WTC11 (cell line): ENCODE results near the gene C14orf93. TPM values are rescaled to one million over a fixed set of nuclear protein-coding genes. Genes with fewer than 3 reads are reported as not detected.

Experiments used
- ATAC-seq: fragments of 200-7000 bp; cut with Tn5 transposase; 2 replicates; pipeline ENCODE4 v1.10.0; 2021; ENCODE audit warnings: mild to moderate bottlenecking, moderate library complexity
- CTCF ChIA-PET: fragments of 300-600 bp; sonication (Branson Sonifier 250); formaldehyde crosslinking; loops from one replicate; lab custom pipeline; 2021; ENCODE audit warnings: antibody characterized with exemption; lab: Charles Lee
- POLR2A ChIA-PET: fragments of 350-600 bp; sonication (Branson Sonifier 250); formaldehyde crosslinking; loops from one replicate; lab custom pipeline; 2021; ENCODE audit warnings: antibody characterized with exemption; lab: Charles Lee
- DNase-seq: peaks from one replicate; pipeline ENCODE4 v3.0.0; 2021; ENCODE audit warnings: low spot score
- H3K27ac Mint-ChIP-seq: 2 replicates; pipeline ENCODE4 v1.8.0; 2021; ENCODE audit warnings: mixed read lengths
- H3K27me3 Mint-ChIP-seq: 2 replicates; pipeline ENCODE4 v1.8.0; 2021; ENCODE audit warnings: low read depth, mild to moderate bottlenecking, moderate library complexity, mixed read lengths
- H3K36me3 Mint-ChIP-seq: 2 replicates; pipeline ENCODE4 v1.8.0; 2021; ENCODE audit warnings: mixed read lengths
- H3K4me1 Mint-ChIP-seq: 2 replicates; pipeline ENCODE4 v1.8.0; 2022; ENCODE audit warnings: mixed read lengths
- H3K4me3 Mint-ChIP-seq: 2 replicates; pipeline ENCODE4 v1.8.0; 2021; ENCODE audit warnings: mild to moderate bottlenecking, moderate library complexity, mixed read lengths
- H3K9me3 Mint-ChIP-seq: 2 replicates; pipeline ENCODE4 v1.8.0; 2021; ENCODE audit warnings: mixed read lengths
- ATF2 ChIP-seq: sonication (generic); formaldehyde crosslinking; IDR thresholded peaks from 2 replicates; pipeline ENCODE4 v1.8.1; 2022; ENCODE audit warnings: low read depth, missing genetic modification reagents, borderline replicate concordance
- ATF3 ChIP-seq: sonication (generic); formaldehyde crosslinking; conservative IDR thresholded peaks from 2 replicates; pipeline ENCODE4 v1.8.1; 2022; ENCODE audit warnings: mild to moderate bottlenecking, missing genetic modification reagents
- CREM ChIP-seq: sonication (generic); formaldehyde crosslinking; IDR thresholded peaks from 2 replicates; pipeline ENCODE4 v1.8.1; 2022; ENCODE audit warnings: mild to moderate bottlenecking, missing genetic modification reagents, moderate library complexity
- CTCF ChIP-seq: fragments of 200-600 bp; IDR thresholded peaks from 2 replicates; pipeline ENCODE4 v1.8.0; 2022; ENCODE audit warnings: antibody characterized with exemption
- E2F1 ChIP-seq: sonication (generic); formaldehyde crosslinking; IDR thresholded peaks from 2 replicates; pipeline ENCODE4 v1.8.0; 2022; ENCODE audit warnings: mild to moderate bottlenecking, missing genetic modification reagents
- ESRRA ChIP-seq: sonication (generic); formaldehyde crosslinking; IDR thresholded peaks from 2 replicates; pipeline ENCODE4 v1.8.1; 2022; ENCODE audit warnings: mild to moderate bottlenecking, missing genetic modification reagents, borderline replicate concordance
- ETV6 ChIP-seq: sonication (generic); formaldehyde crosslinking; IDR thresholded peaks from 2 replicates; pipeline ENCODE4 v1.8.1; 2022; ENCODE audit warnings: mild to moderate bottlenecking, missing genetic modification reagents
- FOXJ3 ChIP-seq: sonication (generic); formaldehyde crosslinking; IDR thresholded peaks from 2 replicates; pipeline ENCODE4 v1.9.0; 2021; ENCODE audit warnings: missing genetic modification reagents, mild to moderate bottlenecking, borderline replicate concordance
- GABPB1 ChIP-seq: sonication (generic); formaldehyde crosslinking; IDR thresholded peaks from 2 replicates; pipeline ENCODE4 v1.8.1; 2023; ENCODE audit warnings: mild to moderate bottlenecking, missing genetic modification reagents
- HMGA2 ChIP-seq: fragments of 250-450 bp; sonication (Bioruptor Pico); IDR thresholded peaks from 2 replicates; pipeline ENCODE4 v1.4.0; 2021; ENCODE audit warnings: mild to moderate bottlenecking, moderate library complexity
- HMGXB4 ChIP-seq: sonication (generic); formaldehyde crosslinking; IDR thresholded peaks from 2 replicates; pipeline ENCODE4 v1.8.1; 2023; ENCODE audit warnings: mild to moderate bottlenecking, moderate library complexity, missing genetic modification reagents
- JUN ChIP-seq: sonication (generic); formaldehyde crosslinking; IDR thresholded peaks from 2 replicates; pipeline ENCODE4 v1.8.0; 2023; ENCODE audit warnings: mild to moderate bottlenecking, missing genetic modification reagents
- NFE2L1 ChIP-seq: sonication (generic); formaldehyde crosslinking; IDR thresholded peaks from 2 replicates; pipeline ENCODE4 v1.8.1; 2023; ENCODE audit warnings: missing genetic modification reagents
- NR3C1 ChIP-seq: sonication (generic); formaldehyde crosslinking; conservative IDR thresholded peaks from 2 replicates; pipeline ENCODE4 v1.8.1; 2023; ENCODE audit warnings: low read depth, mild to moderate bottlenecking, missing genetic modification reagents
- USF2 ChIP-seq: sonication (generic); formaldehyde crosslinking; IDR thresholded peaks from 2 replicates; pipeline ENCODE4 v1.8.1; 2023; ENCODE audit warnings: mild to moderate bottlenecking, missing genetic modification reagents, moderate library complexity
- ZNF423 ChIP-seq: fragments of 250-450 bp; sonication (Bioruptor Pico); IDR thresholded peaks from 2 replicates; pipeline ENCODE4 v2.1.2; 2022; ENCODE audit warnings: mild to moderate bottlenecking, moderate library complexity
- ZNF425 ChIP-seq: fragments of 250-450 bp; sonication (Bioruptor Pico); conservative IDR thresholded peaks from 2 replicates; pipeline ENCODE4 v1.9.0; 2021; ENCODE audit warnings: mild to moderate bottlenecking
- ZNF532 ChIP-seq: fragments of 250-450 bp; sonication (Bioruptor Pico); IDR thresholded peaks from 2 replicates; pipeline ENCODE4 v1.9.0; 2021; ENCODE audit warnings: mild to moderate bottlenecking, borderline replicate concordance
- total RNA-seq: library from RNA; stranded (reverse); gene quantifications from 3 replicates; pipeline ENCODE4 v1.2.3, GENCODE V29; 2021

Gene C14orf93
- total RNA-seq, 1 experiment from 2014 or later, result 8.1 TPM

GRCh38 chr14:22987291-22987690 lies 22.7 kb downstream of the C14orf93 start:
- Mint-ChIP-seq H3K27me3 (no peaks in the 10 kb centered on the region), H3K27ac (peak overlapping the region; percentile 58; the same call in 1 of the 2 replicates), H3K4me1 (peaks cover 5% of the 10 kb centered on the region), H3K9me3 (peaks cover 6% of the 10 kb centered on the region), H3K36me3 (peaks cover 8% of the 10 kb centered on the region), H3K4me3 (no peak overlapping the region)
- no peak for TF ChIP-seq ZNF425 (CRISPR knock-in tag)
- no peak for TF ChIP-seq NR3C1 (CRISPR knock-in tag)
- TF ChIP-seq ETV6, result no peak
- TF ChIP-seq CREM (CRISPR knock-in tag), result no peak
- TF ChIP-seq ZNF532 (CRISPR knock-in tag), result no peak
- no peak for TF ChIP-seq ESRRA
- no peak for TF ChIP-seq ATF3 (CRISPR knock-in tag)
- TF ChIP-seq HMGXB4 (CRISPR knock-in tag), result no peak
- no peak for TF ChIP-seq E2F1 (CRISPR knock-in tag)
- POLR2A ChIA-PET, result interaction anchor here (1.1 to 1.7 kb wide), 3 partner anchors 19 to 71 kb away, joined by 5 to 9 read pairs (median 5); no protein-coding TSS in a partner anchor
- CTCF ChIA-PET, result interaction anchor here (0.6 to 3.9 kb wide), 42 partner anchors 8 to 358 kb away, joined by 3 to 224 read pairs (median 12); partner anchors contain the start of genes ACIN1, C14orf119, CDH24 and HAUS4
- DNase-seq, result no peak
- no peak for ATAC-seq

- peaks cover 5% of the 10 kb centered on the region for H3K4me1 Mint-ChIP-seq
- H3K9me3 Mint-ChIP-seq, result peaks cover 6% of the 10 kb centered on the region
- POLR2A ChIA-PET, result interaction anchor here (0.6 to 1.7 kb wide), 5 partner anchors 9 to 72 kb away, joined by 3 to 9 read pairs (median 5); no protein-coding TSS in a partner anchor
- TF ChIP-seq ZNF423 (no peak), GABPB1 (CRISPR knock-in tag) (0 out of 2 replicates have a peak, but pooled peaks have one; percentile 46), HMGA2 (no peak), ATF2 (CRISPR knock-in tag) (no peak), USF2 (CRISPR knock-in tag) (no peak), JUN (CRISPR knock-in tag) (no peak), NFE2L1 (CRISPR knock-in tag) (no peak), FOXJ3 (no peak), CTCF (peak; percentile 83)
These were observed 23.4 kb downstream of the C14orf93 start for GRCh38 chr14:22986508-22987054.

More at GRCh38 chr14:22986508-22987054, 23.4 kb downstream of the C14orf93 start:
- ATAC-seq (peak; percentile 57), DNase-seq (peak; percentile 95)
- CTCF ChIA-PET, result interaction anchor here (0.6 to 3.9 kb wide), 68 partner anchors 9 to 566 kb away, joined by 3 to 224 read pairs (median 6); partner anchors contain the start of genes ACIN1, BCL2L2, C14orf119 and CDH24
- no peaks in the 10 kb centered on the region; the same call in 1 of the 2 replicates for H3K27me3 Mint-ChIP-seq
- no peak overlapping the region for H3K27ac Mint-ChIP-seq
- peaks cover 8% of the 10 kb centered on the region for H3K36me3 Mint-ChIP-seq
- no peak overlapping the region for H3K4me3 Mint-ChIP-seq
